OCI-LY1 (cell line): ENCODE measurements around the gene SESN2.

Experiments used
- H2AFZ ChIP-seq: fragments of 200-600 bp; sonication (generic), shearing (Covaris generic); 2 replicates; pipeline ENCODE4 v1.6.0; 2014; ENCODE audit warnings: antibody characterized with exemption, mild to moderate bottlenecking, low read length
- H3F3A ChIP-seq: fragments of 200-600 bp; sonication (generic), shearing (Covaris generic); 2 replicates; pipeline ENCODE4 v1.6.0; 2014; ENCODE audit warnings: mild to moderate bottlenecking, antibody characterized with exemption, low read length, moderate library complexity; ENCODE audit not compliant: insufficient read depth
- H3K27ac ChIP-seq: fragments of 200-600 bp; sonication (generic); 2 replicates; pipeline ENCODE4 v1.5.1; 2014; ENCODE audit warnings: low read length, mixed run types, mild to moderate bottlenecking, low read depth; ENCODE audit not compliant: poor library complexity, severe bottlenecking
- H3K27me3 ChIP-seq: fragments of 200-600 bp; sonication (generic); 2 replicates; pipeline ENCODE4 v1.6.0; 2014; ENCODE audit warnings: antibody characterized with exemption, mild to moderate bottlenecking, low read length, moderate library complexity; ENCODE audit not compliant: insufficient read depth
- H3K36me3 ChIP-seq: fragments of 200-600 bp; sonication (generic); 2 replicates; pipeline ENCODE4 v1.6.1; 2014; ENCODE audit warnings: mild to moderate bottlenecking, antibody characterized with exemption, low read length, moderate library complexity, mixed read lengths; ENCODE audit not compliant: insufficient read depth
- H3K4me1 ChIP-seq: fragments of 200-600 bp; sonication (generic); 2 replicates; pipeline ENCODE4 v1.5.1; 2014; ENCODE audit warnings: mild to moderate bottlenecking, low read length, moderate library complexity; ENCODE audit not compliant: insufficient read depth, severe bottlenecking
- H3K4me2 ChIP-seq: fragments of 200-600 bp; sonication (generic), shearing (Covaris generic); 2 replicates; pipeline ENCODE4 v1.6.1; 2014; ENCODE audit warnings: low read length
- H3K4me3 ChIP-seq: fragments of 200-600 bp; sonication (generic); 2 replicates; pipeline ENCODE4 v1.5.1; 2014; ENCODE audit warnings: low read length, low read depth, mild to moderate bottlenecking, mixed read lengths; ENCODE audit not compliant: poor library complexity, severe bottlenecking
- H3K79me2 ChIP-seq: fragments of 200-600 bp; shearing (Covaris generic); 2 replicates; pipeline ENCODE4 v1.6.1; 2016; ENCODE audit warnings: mixed run types, low read length, mixed read lengths; ENCODE audit not compliant: insufficient read depth
- H3K9ac ChIP-seq: fragments of 200-600 bp; sonication (generic), shearing (Covaris generic); 2 replicates; pipeline ENCODE4 v1.6.1; 2014; ENCODE audit warnings: mild to moderate bottlenecking, low read length, mixed read lengths
- H3K9me2 ChIP-seq: fragments of 200-600 bp; sonication (generic), shearing (Covaris generic); 2 replicates; pipeline ENCODE4 v1.6.1; 2014; ENCODE audit warnings: low read depth, mild to moderate bottlenecking, low read length, mixed read lengths
- H3K9me3 ChIP-seq: fragments of 200-600 bp; shearing (Covaris generic); 2 replicates; pipeline ENCODE4 v1.6.1; 2014; ENCODE audit warnings: low read length, mixed read lengths
- H4K20me1 ChIP-seq: fragments of 200-600 bp; sonication (generic), shearing (Covaris generic); 2 replicates; pipeline ENCODE4 v1.6.0; 2016; ENCODE audit warnings: mild to moderate bottlenecking, low read length; ENCODE audit not compliant: insufficient read depth
- CTCF ChIP-seq: fragments of 200-600 bp; sonication (generic), shearing (Covaris generic); IDR thresholded peaks from 2 replicates; pipeline ENCODE4 v1.5.1; 2017; ENCODE audit warnings: mild to moderate bottlenecking, antibody characterized with exemption, low read length, moderate library complexity, mixed read lengths
- EZH2 ChIP-seq: fragments of 200-600 bp; sonication (generic), shearing (Covaris generic); IDR thresholded peaks from 2 replicates; pipeline ENCODE4 v1.8.0; 2017; ENCODE audit warnings: borderline replicate concordance, mixed run types, mild to moderate bottlenecking, antibody characterized with exemption, low read length, moderate library complexity, mixed read lengths

SESN2 gene

GRCh38 chr1:28280501-28280900 lies 21.2 kb downstream of the SESN2 start:
- Histone ChIP-seq H3K79me2 (no peaks in the 10 kb centered on the region), H3K9me3 (no peaks in the 10 kb centered on the region), H3K27ac (no peak overlapping the region), H3K27me3 (no peaks in the 10 kb centered on the region), H3K4me3 (no peak overlapping the region), H2AFZ (no peak overlapping the region), H4K20me1 (no peaks in the 10 kb centered on the region), H3K4me1 (no peaks in the 10 kb centered on the region), H3K9ac (no peak overlapping the region), H3F3A (no peaks in the 10 kb centered on the region), H3K4me2 (no peak overlapping the region), H3K9me2 (no peaks in the 10 kb centered on the region), H3K36me3 (peaks cover 6% of the 10 kb centered on the region)
- TF ChIP-seq EZH2: no peak
- no peak for TF ChIP-seq CTCF

GRCh38 chr1:28280977-28281381 lies 21.7 kb downstream of the SESN2 start:
- no peak overlapping the region for H2AFZ ChIP-seq
- no peaks in the 10 kb centered on the region for H3F3A ChIP-seq
- TF ChIP-seq EZH2: no peak
- no peak for TF ChIP-seq CTCF
- peaks cover 6% of the 10 kb centered on the region for H3K36me3 ChIP-seq
- no peaks in the 10 kb centered on the region for H3K9me3 ChIP-seq
- no peak overlapping the region for H3K4me3 ChIP-seq
- H3K9me2 ChIP-seq: no peaks in the 10 kb centered on the region
- H3K4me2 ChIP-seq: no peak overlapping the region
- H3K27ac ChIP-seq: no peak overlapping the region
- no peaks in the 10 kb centered on the region for H4K20me1 ChIP-seq
- no peaks in the 10 kb centered on the region for H3K79me2 ChIP-seq
- H3K27me3 ChIP-seq: 0 out of 2 replicates have a peak, but pooled peaks cover 2% of the 10 kb centered on the region
- H3K4me1 ChIP-seq: no peaks in the 10 kb centered on the region
- H3K9ac ChIP-seq: no peak overlapping the region

GRCh38 chr1:28281608-28282425 lies 22.5 kb downstream of the SESN2 start:
- Histone ChIP-seq H3K27me3 (0 out of 2 replicates have a peak, but pooled peaks cover 3% of the 10 kb centered on the region), H3K4me3 (no peak overlapping the region), H3F3A (no peaks in the 10 kb centered on the region), H2AFZ (no peak overlapping the region), H3K9me3 (no peaks in the 10 kb centered on the region), H3K36me3 (peaks cover 6% of the 10 kb centered on the region), H3K79me2 (no peaks in the 10 kb centered on the region), H3K4me2 (no peak overlapping the region), H3K4me1 (no peaks in the 10 kb centered on the region), H3K27ac (no peak overlapping the region), H3K9me2 (no peaks in the 10 kb centered on the region), H4K20me1 (no peaks in the 10 kb centered on the region), H3K9ac (no peak overlapping the region)
- TF ChIP-seq CTCF (no peak), EZH2 (no peak)
